OCI-LY3 (cell line): ENCODE results near the gene ASTN1.

Source experiments
- H2AFZ ChIP-seq: fragments of 200-600, 300-600 bp; shearing (Covaris generic); 2 replicates; pipeline ENCODE4 v1.6.0; 2014; ENCODE audit warnings: antibody characterized with exemption, low read depth, low read length
- H3K27ac ChIP-seq: fragments of 200-600, 300-600 bp; sonication (generic); 2 replicates; pipeline ENCODE4 v1.5.1; 2014; ENCODE audit warnings: mild to moderate bottlenecking, low read length, moderate library complexity, mixed read lengths
- H3K27me3 ChIP-seq: fragments of 200-600, 300-600 bp; sonication (generic); 2 replicates; pipeline ENCODE4 v1.6.1; 2014; ENCODE audit warnings: low read depth, low read length, mixed read lengths
- H3K36me3 ChIP-seq: fragments of 200-600, 300-600 bp; sonication (generic); replicated peaks from 2 replicates; pipeline ENCODE3; 2014; ENCODE audit warnings: low read depth, low read length, mixed read lengths
- H3K4me1 ChIP-seq: fragments of 300-600, 200-600 bp; sonication (generic); 2 replicates; pipeline ENCODE4 v1.6.1; 2014; ENCODE audit warnings: low read length, mixed read lengths
- H3K4me2 ChIP-seq: fragments of 200-600, 300-600 bp; sonication (generic); 2 replicates; pipeline ENCODE4 v1.6.1; 2014; ENCODE audit warnings: low read length, mixed read lengths
- H3K4me3 ChIP-seq: fragments of 300-600, 200-600 bp; sonication (generic); 2 replicates; pipeline ENCODE4 v1.5.1; 2014; ENCODE audit warnings: antibody characterized with exemption, mild to moderate bottlenecking, low read length, moderate library complexity
- H3K79me2 ChIP-seq: fragments of 300-600, 200-600 bp; shearing (Covaris generic); 2 replicates; pipeline ENCODE4 v1.6.1; 2014; ENCODE audit warnings: mild to moderate bottlenecking, low read length, mixed read lengths
- H3K9ac ChIP-seq: fragments of 300-600, 200-600 bp; shearing (Covaris generic); 2 replicates; pipeline ENCODE4 v1.6.0; 2014; ENCODE audit warnings: mild to moderate bottlenecking, low read length, moderate library complexity
- H3K9me3 ChIP-seq: fragments of 200-600, 300-600 bp; shearing (Covaris generic); 2 replicates; pipeline ENCODE4 v1.6.1; 2014; ENCODE audit warnings: low read length, mixed read lengths; ENCODE audit not compliant: insufficient read depth
- H4K20me1 ChIP-seq: fragments of 200-600, 300-600 bp; sonication (generic); 2 replicates; pipeline ENCODE4 v1.6.1; 2016; ENCODE audit warnings: low read length, mixed read lengths; ENCODE audit not compliant: insufficient read depth
- CTCF ChIP-seq: fragments of 200-600, 300-600 bp; sonication (generic); IDR thresholded peaks from 2 replicates; pipeline ENCODE4 v1.5.1; 2014; ENCODE audit warnings: antibody characterized with exemption, low read length, low read depth
- EZH2phosphoT487 ChIP-seq: fragments of 200-600 bp; shearing (Covaris generic); IDR thresholded peaks from 2 replicates; pipeline ENCODE4 v1.6.1; 2018; ENCODE audit warnings: antibody characterized with exemption, mixed run types, low read depth

The ASTN1 gene

GRCh38 chr1:176919386-176920378, 244.8 kb downstream of the ASTN1 start:
- Histone ChIP-seq H3K79me2 (no peaks in the 10 kb centered on the region), H3K4me2 (no peak overlapping the region), H3K27me3 (peaks cover 45% of the 10 kb centered on the region), H3K27ac (no peak overlapping the region), H4K20me1 (no peaks in the 10 kb centered on the region), H3K9ac (no peak overlapping the region), H2AFZ (no peak overlapping the region), H3K4me1 (no peaks in the 10 kb centered on the region), H3K36me3 (no peaks in the 10 kb centered on the region), H3K9me3 (no peaks in the 10 kb centered on the region), H3K4me3 (no peak overlapping the region)
- no peak for TF ChIP-seq EZH2phosphoT487

- H3K4me3 ChIP-seq: no peak overlapping the region
- H3K9me3 ChIP-seq: no peaks in the 10 kb centered on the region
- no peak for TF ChIP-seq CTCF
- no peak for TF ChIP-seq EZH2phosphoT487
- H3K4me2 ChIP-seq: no peak overlapping the region
- H3K4me1 ChIP-seq: no peaks in the 10 kb centered on the region
- H3K27me3 ChIP-seq: peaks cover 39% of the 10 kb centered on the region
- no peak overlapping the region for H3K27ac ChIP-seq
- H3K36me3 ChIP-seq: no peaks in the 10 kb centered on the region
- H3K79me2 ChIP-seq: no peaks in the 10 kb centered on the region
- H3K9ac ChIP-seq: no peak overlapping the region
- H2AFZ ChIP-seq: no peak overlapping the region
- no peaks in the 10 kb centered on the region for H4K20me1 ChIP-seq
These were observed 258.9 kb downstream of the ASTN1 start for GRCh38 chr1:176905648-176906047.

GRCh38 chr1:176904057-176904751, 260.3 kb downstream of the ASTN1 start:
- no peak overlapping the region for H2AFZ ChIP-seq
- peaks cover 53% of the 10 kb centered on the region for H3K27me3 ChIP-seq
- H3K36me3 ChIP-seq: no peaks in the 10 kb centered on the region
- H3K9me3 ChIP-seq: no peaks in the 10 kb centered on the region
- TF ChIP-seq EZH2phosphoT487: no peak
- no peaks in the 10 kb centered on the region for H4K20me1 ChIP-seq
- no peak overlapping the region for H3K4me3 ChIP-seq
- H3K9ac ChIP-seq: no peak overlapping the region
- no peak overlapping the region for H3K27ac ChIP-seq
- H3K4me1 ChIP-seq: no peaks in the 10 kb centered on the region
- H3K4me2 ChIP-seq: no peak overlapping the region
- H3K79me2 ChIP-seq: no peaks in the 10 kb centered on the region

- no peaks in the 10 kb centered on the region for H4K20me1 ChIP-seq
- H2AFZ ChIP-seq: no peak overlapping the region
- no peak overlapping the region for H3K4me2 ChIP-seq
- H3K4me1 ChIP-seq: no peaks in the 10 kb centered on the region
- H3K79me2 ChIP-seq: no peaks in the 10 kb centered on the region
- TF ChIP-seq EZH2phosphoT487 (no peak), CTCF (no peak)
- H3K27ac ChIP-seq: no peak overlapping the region
- H3K9me3 ChIP-seq: no peaks in the 10 kb centered on the region
- peaks cover 56% of the 10 kb centered on the region for H3K27me3 ChIP-seq
- H3K9ac ChIP-seq: no peak overlapping the region
- no peak overlapping the region for H3K4me3 ChIP-seq
- no peaks in the 10 kb centered on the region for H3K36me3 ChIP-seq
These were observed 261.0 kb downstream of the ASTN1 start for GRCh38 chr1:176903474-176903873.

- Histone ChIP-seq H3K27me3 (peaks cover 77% of the 10 kb centered on the region), H3K4me1 (peaks cover 6% of the 10 kb centered on the region; the same call in 1 of the 2 replicates)
- TF ChIP-seq CTCF (no peak), EZH2phosphoT487 (no peak)
These were observed 265.2 kb downstream of the ASTN1 start for GRCh38 chr1:176899321-176899720.

More at GRCh38 chr1:176899321-176899720, 265.2 kb downstream of the ASTN1 start:
- Histone ChIP-seq H3K9me3 (no peaks in the 10 kb centered on the region), H3K27ac (no peak overlapping the region), H4K20me1 (no peaks in the 10 kb centered on the region), H3K79me2 (no peaks in the 10 kb centered on the region), H3K4me3 (no peak overlapping the region), H3K4me2 (no peak overlapping the region), H3K36me3 (no peaks in the 10 kb centered on the region), H3K9ac (no peak overlapping the region), H2AFZ (no peak overlapping the region)
